Suprapubic skin (tissue), 4 donors: ENCODE measurements around the gene ANO4.

ENCODE experiments used
- EP300 ChIP-seq: sonication (generic); formaldehyde crosslinking; IDR thresholded peaks from one replicate; pipeline ENCODE4 v1.6.1; 2017; ENCODE audit warnings: antibody characterized with exemption
- POLR2A ChIP-seq, 2 donors: fragments of 450-650 bp; IDR thresholded peaks; one replicate each; pipeline ENCODE4 v1.6.1; 2017; ENCODE audit warnings: antibody characterized with exemption in 2 of 2, mild to moderate bottlenecking in 2 of 2, moderate library complexity in 2 of 2
- POLR2AphosphoS5 ChIP-seq, 3 donors: sonication (generic); formaldehyde crosslinking; IDR thresholded peaks; one replicate each; pipeline ENCODE4 v1.6.1; 2017; ENCODE audit warnings: antibody characterized with exemption in 3 of 3
- TF ChIP-seq, protein P1 (sequence below), 2 donors: fragments of 200-600 bp in 1 of 2; fragments of 450-650 bp in 1 of 2; sonication (generic) in 1 of 2; IDR thresholded peaks; one replicate each; pipeline ENCODE4 v1.5.1; 2016 to 2019; ENCODE audit warnings: antibody characterized with exemption in 2 of 2, mild to moderate bottlenecking in 1 of 2, moderate library complexity in 1 of 2

DNA sequence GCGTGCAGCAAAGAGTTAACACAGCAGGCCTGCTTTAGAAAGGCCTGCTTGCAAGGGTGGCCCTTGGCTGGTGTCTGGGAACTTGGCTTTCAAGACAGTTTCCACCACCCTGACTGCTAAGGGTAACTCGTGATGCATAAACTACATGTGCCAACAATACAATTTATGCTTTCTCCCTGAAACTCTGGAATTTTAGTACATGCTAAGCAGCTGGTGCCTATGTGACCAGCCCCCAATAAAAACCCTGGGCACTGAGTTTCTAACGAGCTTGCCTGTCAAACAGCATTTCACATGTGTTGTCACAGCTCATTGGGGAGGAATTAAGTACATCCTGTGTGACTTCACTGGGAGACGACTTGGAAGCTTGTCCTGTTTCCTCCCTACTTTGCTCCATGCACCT, 282.3 kb downstream of the ANO4 start:
- TF ChIP-seq, protein P1, sequence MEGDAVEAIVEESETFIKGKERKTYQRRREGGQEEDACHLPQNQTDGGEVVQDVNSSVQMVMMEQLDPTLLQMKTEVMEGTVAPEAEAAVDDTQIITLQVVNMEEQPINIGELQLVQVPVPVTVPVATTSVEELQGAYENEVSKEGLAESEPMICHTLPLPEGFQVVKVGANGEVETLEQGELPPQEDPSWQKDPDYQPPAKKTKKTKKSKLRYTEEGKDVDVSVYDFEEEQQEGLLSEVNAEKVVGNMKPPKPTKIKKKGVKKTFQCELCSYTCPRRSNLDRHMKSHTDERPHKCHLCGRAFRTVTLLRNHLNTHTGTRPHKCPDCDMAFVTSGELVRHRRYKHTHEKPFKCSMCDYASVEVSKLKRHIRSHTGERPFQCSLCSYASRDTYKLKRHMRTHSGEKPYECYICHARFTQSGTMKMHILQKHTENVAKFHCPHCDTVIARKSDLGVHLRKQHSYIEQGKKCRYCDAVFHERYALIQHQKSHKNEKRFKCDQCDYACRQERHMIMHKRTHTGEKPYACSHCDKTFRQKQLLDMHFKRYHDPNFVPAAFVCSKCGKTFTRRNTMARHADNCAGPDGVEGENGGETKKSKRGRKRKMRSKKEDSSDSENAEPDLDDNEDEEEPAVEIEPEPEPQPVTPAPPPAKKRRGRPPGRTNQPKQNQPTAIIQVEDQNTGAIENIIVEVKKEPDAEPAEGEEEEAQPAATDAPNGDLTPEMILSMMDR (IDR thresholded peaks at IDR 0.05): no peak
- TF ChIP-seq EP300: no peak
- no peak for TF ChIP-seq POLR2AphosphoS5 (IDR thresholded peaks at IDR 0.05)
- TF ChIP-seq POLR2A (IDR thresholded peaks at IDR 0.05): no peak
